ENCODE results near the gene LAMC2.

LAMC2 gene

GRCh38 chr1:183251101-183251958, 65.3 kb downstream of the LAMC2 start:
- TF ChIP-seq EZH2phosphoT487 (conservative IDR thresholded peaks at IDR 0.05; ENCODE audit: low read length), result no peak
- TF ChIP-seq CTCF (IDR thresholded peaks at IDR 0.05; ENCODE audit: insufficient read depth, low read length, poor library complexity, severe bottlenecking), result no peak
- Histone ChIP-seq H3K4me2 (ENCODE audit: low read depth, low read length, poor library complexity, severe bottlenecking) (no peak overlapping the region), H3K36me3 (ENCODE audit: low read length) (no peaks in the 10 kb centered on the region), H3K9me2 (replicated peaks; ENCODE audit: insufficient read depth, low read length) (no peaks in the 10 kb centered on the region), H3K4me3 (ENCODE audit: insufficient read depth, low read length, poor library complexity, severe bottlenecking) (no peak overlapping the region), H2AFZ (ENCODE audit: low read depth, low read length, severe bottlenecking) (no peak overlapping the region), H4K20me1 (ENCODE audit: low read depth, low read length) (no peaks in the 10 kb centered on the region), H3F3A (ENCODE audit: insufficient read depth) (no peaks in the 10 kb centered on the region), H3K27me3 (ENCODE audit: low read length) (no peaks in the 10 kb centered on the region), H3K79me2 (ENCODE audit: insufficient read depth, low read length) (no peaks in the 10 kb centered on the region), H3K9ac (ENCODE audit: low read length) (no peak overlapping the region), H3K27ac (ENCODE audit: low read depth, low read length) (no peak overlapping the region), H3K9me3 (ENCODE audit: insufficient read depth, low read length) (peaks cover 6% of the 10 kb centered on the region; the same call in 1 of the 2 replicates)

DNA sequence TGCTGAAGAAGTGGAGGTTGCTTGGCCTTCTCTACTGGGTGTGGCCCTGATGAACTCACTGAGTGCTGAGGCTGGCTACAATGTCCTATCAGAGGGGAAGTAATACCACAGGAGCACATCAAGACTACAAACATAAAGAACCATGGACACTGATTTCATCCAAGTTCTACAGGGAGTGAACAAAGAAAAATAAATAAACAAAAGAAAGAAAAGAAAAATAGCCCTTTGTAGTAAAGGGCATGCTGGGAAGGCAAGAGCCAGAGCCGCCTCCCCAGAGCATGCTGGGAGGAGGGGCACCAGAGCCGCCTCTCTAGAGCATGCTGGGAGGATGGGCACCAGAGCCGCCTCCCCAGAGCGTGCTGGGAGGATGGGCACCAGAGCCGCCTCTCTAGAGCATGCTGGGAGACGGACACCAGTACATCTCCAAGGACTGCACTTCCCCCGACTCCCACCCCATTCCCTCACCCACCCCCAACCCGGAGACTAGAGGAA, 65.9 kb downstream of the LAMC2 start:
- Histone ChIP-seq H4K20me1 (ENCODE audit: low read depth, low read length) (no peaks in the 10 kb centered on the region), H3K27me3 (ENCODE audit: low read length) (no peaks in the 10 kb centered on the region), H3K36me3 (ENCODE audit: low read length) (no peaks in the 10 kb centered on the region), H3K9me3 (ENCODE audit: insufficient read depth, low read length) (peaks cover 6% of the 10 kb centered on the region; the same call in 1 of the 2 replicates), H3K79me2 (ENCODE audit: insufficient read depth, low read length) (no peaks in the 10 kb centered on the region), H3K4me3 (ENCODE audit: insufficient read depth, low read length, poor library complexity, severe bottlenecking) (no peak overlapping the region), H3K9ac (ENCODE audit: low read length) (no peak overlapping the region), H3K4me2 (ENCODE audit: low read depth, low read length, poor library complexity, severe bottlenecking) (no peak overlapping the region), H2AFZ (ENCODE audit: low read depth, low read length, severe bottlenecking) (no peak overlapping the region), H3K9me2 (replicated peaks; ENCODE audit: insufficient read depth, low read length) (no peaks in the 10 kb centered on the region), H3K27ac (ENCODE audit: low read depth, low read length) (no peak overlapping the region), H3F3A (ENCODE audit: insufficient read depth) (no peaks in the 10 kb centered on the region)
- TF ChIP-seq EZH2phosphoT487 (conservative IDR thresholded peaks at IDR 0.05; ENCODE audit: low read length) (no peak), CTCF (IDR thresholded peaks at IDR 0.05; ENCODE audit: insufficient read depth, low read length, poor library complexity, severe bottlenecking) (no peak)

DNA sequence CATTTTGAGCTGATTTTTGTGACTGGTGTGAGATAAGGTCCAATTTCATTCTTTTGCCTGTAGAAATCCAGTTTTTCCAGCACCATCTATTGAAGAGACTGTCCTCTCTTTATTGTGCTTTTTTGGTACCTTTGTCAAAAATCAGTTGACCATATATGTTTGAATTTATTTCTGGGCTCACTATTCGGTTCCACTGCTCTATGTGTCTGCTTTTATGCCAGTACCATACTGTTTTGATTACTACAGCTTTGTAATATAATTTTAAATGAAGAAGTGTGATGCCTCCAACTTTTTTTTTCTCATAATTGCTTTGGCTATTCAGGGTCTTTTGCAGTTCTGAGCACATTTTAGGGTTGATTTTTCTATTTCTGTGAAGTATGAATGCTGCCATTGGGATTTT, 69.0 kb downstream of the LAMC2 start:
- no peaks in the 10 kb centered on the region for H3K27me3 ChIP-seq (ENCODE audit: low read length)
- H3K9me2 ChIP-seq (replicated peaks; ENCODE audit: insufficient read depth, low read length), result no peaks in the 10 kb centered on the region
- no peaks in the 10 kb centered on the region for H3K36me3 ChIP-seq (ENCODE audit: low read length)
- no peaks in the 10 kb centered on the region for H4K20me1 ChIP-seq (ENCODE audit: low read depth, low read length)
- no peak for TF ChIP-seq CTCF (IDR thresholded peaks at IDR 0.05; ENCODE audit: insufficient read depth, low read length, poor library complexity, severe bottlenecking)
- no peak for TF ChIP-seq EZH2phosphoT487 (conservative IDR thresholded peaks at IDR 0.05; ENCODE audit: low read length)
- no peak overlapping the region for H3K9ac ChIP-seq (ENCODE audit: low read length)
- no peak overlapping the region for H3K27ac ChIP-seq (ENCODE audit: low read depth, low read length)
- H3K9me3 ChIP-seq (ENCODE audit: insufficient read depth, low read length), result peaks cover 6% of the 10 kb centered on the region; the same call in 1 of the 2 replicates
- H3K4me2 ChIP-seq (ENCODE audit: low read depth, low read length, poor library complexity, severe bottlenecking), result no peak overlapping the region
- no peaks in the 10 kb centered on the region for H3F3A ChIP-seq (ENCODE audit: insufficient read depth)
- H3K79me2 ChIP-seq (ENCODE audit: insufficient read depth, low read length), result no peaks in the 10 kb centered on the region
- no peak overlapping the region for H3K4me3 ChIP-seq (ENCODE audit: insufficient read depth, low read length, poor library complexity, severe bottlenecking)
- H2AFZ ChIP-seq (ENCODE audit: low read depth, low read length, severe bottlenecking), result no peak overlapping the region

Measured in SU-DHL-6 (cell line).